GM18517 (cell line): Measurements from ENCODE around the gene KLHDC4.
"Not testable (repeated sequence)": the region's sequence is repeated elsewhere in the genome, so short reads cannot be mapped to it uniquely, and the experiment has no call there.

ENCODE experiments used
- ATAC-seq: cut with Tn5 transposase; IDR thresholded peaks from one replicate; pipeline ENCODE4 v1.9.1; 2021; ENCODE audit warnings: mild to moderate bottlenecking, moderate library complexity; ENCODE audit not compliant: unreplicated experiment

The KLHDC4 gene

DNA sequence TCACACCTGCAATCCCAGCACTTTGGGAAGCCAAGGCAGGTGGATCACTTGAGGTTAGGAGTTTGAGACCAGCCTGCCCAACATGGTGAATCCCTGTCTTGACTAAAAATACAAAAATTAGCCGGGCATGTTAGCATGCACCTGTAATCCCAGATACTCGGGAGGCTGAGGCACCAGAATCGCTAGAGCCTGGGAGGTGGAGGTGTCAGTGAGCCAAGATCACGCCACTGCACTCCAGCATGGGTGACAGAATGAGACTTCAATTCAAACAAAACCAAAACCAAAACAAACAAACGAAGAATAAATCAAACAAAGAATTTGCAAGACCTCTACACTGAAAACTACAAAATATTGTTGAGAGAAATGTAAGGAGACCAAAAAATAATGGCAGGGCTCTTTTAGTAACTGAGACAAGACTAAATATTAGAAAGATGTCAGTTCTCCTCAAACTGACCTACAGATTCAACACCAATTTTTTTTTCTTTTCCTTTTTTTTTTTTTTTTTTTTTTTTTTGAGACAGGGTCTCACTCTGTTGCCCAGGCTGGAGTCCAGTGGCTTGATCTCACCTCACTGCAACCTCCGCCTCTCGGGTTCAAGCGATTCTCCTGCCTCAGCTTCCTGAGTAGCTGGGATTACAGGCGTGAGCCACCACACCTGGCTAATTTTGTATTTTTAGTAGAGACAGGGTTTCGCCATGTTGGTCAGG lies 23.1 kb upstream of the KLHDC4 start:
- not testable (repeated sequence) for ATAC-seq

DNA sequence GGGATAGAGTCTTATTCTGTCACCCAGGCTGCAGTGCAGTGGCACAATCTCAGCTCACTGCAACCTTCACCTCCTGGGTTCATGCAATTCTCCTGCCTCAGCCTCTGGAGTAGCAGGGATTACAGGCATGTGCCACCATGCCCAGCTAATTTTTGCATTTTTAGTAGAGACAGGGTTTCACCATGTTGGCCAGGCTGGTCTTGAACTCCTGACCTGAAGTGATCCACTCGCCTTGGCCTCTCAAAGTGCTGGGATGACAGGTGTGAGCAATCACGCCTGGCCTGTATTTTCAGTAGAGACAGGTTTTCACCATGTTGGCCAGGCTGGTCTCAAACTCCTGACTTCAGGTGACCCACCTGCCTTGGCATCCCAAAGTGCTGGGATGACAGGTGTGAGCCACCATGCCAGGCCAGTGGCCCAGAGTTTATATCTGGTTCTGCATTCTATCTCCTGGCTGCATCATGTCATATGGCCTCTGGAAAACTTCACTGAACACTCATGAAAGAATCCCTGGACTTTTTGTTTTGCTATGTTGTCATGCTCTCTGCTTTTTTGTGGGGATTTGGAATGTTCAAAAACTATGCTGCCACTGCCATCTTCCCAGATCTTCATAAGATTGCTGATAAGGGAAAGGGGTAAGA lies 21.8 kb upstream of the KLHDC4 start:
- not testable (repeated sequence) for ATAC-seq

DNA sequence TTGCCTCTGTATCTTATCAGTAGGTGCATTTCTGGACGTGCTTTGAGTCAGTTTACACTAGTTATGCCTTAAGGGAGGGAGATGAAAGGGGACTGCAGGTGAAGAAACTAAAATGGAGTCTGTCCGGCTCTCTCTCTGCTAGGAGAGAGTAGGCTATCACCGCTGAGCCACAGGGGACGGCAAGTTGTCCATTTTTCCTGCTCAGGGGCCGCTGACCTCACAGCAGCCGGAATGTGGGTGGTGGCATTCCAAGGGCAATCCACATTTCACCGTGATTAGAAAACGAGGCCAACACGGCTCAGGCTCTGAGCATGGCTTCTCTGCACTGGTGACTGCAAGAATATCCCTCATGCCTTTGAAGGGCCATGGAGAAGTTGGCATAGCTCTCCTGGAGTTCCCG lies 19.0 kb upstream of the KLHDC4 start:
- ATAC-seq = no peak

DNA sequence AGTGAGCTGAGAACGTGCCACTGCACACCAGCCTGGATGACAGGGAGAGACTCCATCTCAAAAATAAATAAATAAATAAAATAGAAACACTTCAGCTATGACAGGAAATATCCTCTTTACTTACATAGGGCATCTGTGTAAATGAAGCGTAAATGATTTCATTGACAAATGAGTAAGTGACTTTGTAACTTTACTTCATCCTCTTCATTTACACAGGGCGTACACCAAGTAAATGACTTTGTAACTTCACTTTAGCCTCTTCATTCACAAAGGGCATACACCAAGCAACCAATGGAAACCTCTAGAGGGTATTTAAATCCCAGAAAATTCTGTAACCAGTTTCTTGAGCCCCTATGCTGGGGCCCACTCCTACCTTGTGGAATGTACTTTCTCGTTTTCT lies 16.2 kb upstream of the KLHDC4 start:
- ATAC-seq = no peak

DNA sequence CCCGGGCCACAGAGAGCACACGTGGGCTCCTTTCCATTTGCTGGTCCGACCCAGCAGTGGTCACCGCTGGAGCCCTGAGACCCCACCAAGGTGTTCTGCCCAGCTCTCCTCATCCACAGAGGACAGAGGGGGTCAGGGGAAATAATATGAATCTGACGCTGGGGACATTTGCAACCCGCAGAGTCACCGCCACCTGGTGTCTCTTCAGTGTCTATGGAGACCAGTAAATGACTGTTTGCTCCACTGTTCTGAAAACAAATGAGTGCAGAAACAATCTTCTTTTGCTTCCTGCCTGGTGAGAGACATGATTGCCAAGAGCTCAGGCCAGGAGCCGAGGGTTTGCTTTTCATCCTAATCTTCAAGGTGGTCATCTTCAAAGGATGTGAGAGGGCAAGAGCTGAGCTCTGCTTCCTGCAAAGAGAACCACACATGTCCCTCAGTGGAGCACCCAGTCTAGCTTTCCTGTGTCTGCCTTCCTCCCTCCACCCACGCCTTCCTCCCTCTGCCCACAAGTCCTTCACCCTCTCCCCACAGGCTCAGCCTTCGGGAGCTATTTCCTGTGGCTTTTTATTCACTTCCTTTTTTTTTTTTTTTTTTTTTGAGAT lies 14.7 kb upstream of the KLHDC4 start:
- ATAC-seq = no peak

DNA sequence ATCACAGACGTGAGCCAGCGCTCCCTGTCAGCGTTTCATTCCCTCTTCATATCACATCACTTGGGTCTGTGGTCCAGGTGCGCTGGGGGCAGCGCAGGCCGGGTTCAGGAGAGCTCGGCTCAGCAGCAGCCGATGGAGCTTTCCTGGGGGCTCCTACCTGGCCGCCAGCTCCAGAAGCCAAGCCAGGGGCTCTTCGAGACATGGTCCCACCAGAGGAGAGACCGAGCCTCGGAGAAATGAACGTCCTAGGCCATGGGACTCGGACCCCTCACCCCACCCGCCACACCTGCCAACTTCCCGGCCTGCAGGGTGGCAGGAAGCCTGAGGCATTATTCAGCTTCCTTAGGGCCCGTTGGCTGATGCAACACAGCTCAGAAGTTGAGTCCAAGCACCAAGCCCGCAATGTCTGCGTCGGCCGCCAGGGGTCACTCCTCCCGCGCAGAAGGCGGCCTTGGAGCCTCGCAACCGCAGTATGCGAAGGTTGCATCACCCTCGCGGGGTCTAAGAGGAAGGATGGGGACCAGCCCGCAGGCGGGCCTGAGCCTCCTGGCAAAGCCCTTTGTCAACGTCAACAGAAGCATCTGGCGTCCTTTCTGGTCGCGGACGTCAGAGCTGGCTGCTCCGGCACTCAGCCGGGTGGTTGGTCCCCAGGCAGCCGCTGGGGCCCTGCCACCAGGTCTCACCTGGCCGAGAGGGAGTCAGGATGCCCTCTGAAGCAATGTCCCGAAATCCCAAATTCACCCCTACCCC lies 13.2 kb upstream of the KLHDC4 start:
- ATAC-seq = peak; percentile 56

DNA sequence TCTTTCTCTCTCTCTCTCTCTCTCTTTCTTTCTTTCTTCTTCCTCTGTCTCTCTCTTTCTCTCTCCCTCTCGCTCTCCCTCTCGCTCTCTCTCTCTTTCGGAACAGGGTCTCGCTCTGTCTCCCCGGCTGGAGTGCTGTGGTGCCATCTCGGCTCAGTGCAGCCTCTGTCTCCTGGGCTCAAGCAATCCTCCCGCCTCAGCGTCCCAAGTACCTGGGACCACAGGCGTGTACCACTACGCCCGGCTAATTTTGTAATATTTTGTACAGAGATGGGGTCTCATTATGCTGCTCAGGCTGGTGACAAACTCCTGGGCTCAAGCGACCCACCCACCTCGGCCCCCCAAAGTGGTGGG lies 12.7 kb upstream of the KLHDC4 start:
- ATAC-seq = no peak

DNA sequence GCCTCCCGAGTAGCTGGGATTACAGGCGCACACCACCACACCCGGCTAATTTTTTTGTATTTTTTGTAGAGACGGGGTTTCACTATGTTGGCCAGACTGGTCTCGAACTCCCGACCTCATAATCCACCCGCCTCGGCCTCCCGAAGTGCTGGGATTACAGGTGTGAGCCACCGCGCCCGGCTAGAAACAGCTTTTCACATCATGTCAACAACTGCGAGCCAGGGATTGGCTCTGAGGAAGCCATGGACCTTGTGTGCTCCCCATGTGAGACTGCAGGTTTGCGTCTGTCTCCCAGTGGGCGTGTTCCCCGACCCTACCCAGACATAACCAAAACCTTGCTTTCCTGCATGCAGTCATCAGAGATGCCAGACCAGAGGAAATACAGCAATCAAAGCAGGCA lies 8.1 kb upstream of the KLHDC4 start:
- ATAC-seq = not testable (repeated sequence)

DNA sequence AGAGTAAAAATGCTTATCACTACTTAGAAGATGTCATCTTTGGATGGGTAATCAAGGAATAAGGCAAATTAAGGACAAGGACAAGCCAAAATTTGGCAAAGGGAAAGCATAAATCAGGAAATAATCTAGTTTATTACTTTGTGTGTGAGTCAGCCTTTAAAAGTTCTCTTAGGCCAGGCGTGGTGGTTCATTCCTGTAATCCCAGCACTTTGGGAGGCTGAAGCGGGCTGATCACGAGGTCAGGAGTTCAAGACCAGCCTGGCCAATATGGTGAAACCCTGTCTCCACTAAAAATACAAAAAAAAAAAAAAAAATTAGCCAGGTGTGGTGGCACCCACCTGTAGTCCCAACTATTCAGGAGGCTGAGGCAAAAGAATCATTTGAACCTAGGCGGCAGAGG lies 1.7 kb upstream of the KLHDC4 start:
- not testable (repeated sequence) for ATAC-seq

DNA sequence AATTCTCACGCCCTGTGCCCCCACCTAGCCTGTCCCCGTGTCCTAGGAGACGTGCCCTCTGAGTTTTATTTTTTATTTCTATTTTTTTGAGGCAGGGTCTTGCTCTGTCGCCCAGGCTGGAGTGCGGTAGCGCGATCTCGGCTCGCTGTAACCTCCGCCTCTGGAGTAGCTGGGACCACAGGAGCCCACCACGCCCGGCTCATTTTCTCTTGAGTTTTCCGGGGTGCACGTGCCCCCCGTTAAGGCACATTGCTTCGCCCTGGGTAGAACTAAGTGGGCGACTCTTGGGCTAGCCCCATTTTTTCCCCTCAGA lies 655 bp upstream of the KLHDC4 start:
- no peak for ATAC-seq

DNA sequence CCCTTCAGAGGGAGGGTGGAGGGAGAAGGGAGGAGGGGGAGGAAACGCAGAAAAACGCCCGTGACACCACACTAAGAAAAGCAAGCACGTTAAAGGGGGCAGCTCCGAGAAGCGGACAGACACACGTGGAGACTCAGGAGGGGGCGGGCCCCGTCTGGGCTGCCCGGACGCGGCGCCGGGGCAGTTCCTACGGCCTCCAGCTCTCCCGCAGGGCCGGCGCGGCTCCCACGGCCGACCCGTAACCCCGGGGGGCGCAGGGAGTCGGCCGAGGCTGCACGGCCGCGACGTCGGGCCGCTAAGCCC lies 362 bp downstream of the KLHDC4 start:
- ATAC-seq = peak; percentile 25

DNA sequence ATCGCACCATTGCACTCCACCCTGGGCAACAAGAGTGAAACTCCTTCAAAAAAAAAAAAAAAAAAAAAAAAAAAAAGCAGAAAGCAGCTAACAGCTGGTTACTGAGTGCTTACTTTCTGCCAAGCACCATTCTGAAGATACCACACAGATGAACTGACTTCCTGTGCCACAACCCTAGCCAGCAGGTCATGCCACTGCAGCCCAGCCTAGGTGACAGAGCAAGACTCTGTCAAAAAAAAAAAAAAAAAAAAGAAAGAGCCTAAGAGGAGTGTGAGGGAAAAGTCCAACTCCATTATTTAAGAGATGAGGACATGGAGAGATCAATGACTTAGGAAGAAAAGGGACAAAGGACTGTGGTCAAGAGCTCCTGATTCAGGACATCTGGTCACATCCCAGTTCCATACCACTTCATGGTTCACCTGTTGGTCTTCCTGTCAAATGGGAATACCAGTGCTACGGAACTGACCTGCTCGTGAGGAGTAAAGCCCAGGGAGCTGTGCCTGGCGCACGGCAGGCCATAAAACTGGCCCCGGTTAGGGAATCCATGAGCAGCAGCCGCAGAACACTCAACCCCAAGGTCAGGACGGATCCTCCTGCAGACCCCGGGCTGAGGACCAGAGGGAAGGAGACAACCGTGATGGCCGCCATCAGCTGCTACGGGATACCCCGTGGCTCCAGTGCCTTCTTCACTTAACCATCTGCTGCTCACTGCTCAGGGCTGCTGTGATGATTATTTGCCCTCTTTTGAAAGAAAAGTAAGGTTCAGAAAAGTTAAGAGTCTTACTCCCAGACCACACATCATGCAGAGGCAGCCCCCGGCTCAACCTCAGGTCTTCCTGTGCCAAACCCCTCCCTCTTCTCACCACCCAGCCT lies 950 bp downstream of the KLHDC4 start:
- ATAC-seq = no peak

DNA sequence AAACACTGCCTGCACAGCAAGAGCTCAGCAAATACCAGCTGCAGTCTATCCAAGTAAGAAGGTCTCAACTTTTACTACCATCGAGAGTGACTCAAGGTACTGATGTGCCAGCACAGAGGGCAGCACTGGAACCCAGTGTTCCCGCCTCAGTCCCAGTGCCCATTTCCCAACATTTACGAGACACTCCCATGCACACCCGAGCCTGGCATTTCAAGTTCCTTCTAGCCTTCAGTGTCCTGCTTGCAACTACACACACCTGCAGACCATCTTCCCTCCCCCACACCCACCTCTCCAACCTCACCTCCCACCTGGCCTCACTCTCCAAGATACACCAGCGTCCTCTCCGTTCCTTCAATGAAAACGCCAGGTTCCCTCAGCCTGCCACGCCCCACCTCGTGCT lies 3.2 kb downstream of the KLHDC4 start:
- ATAC-seq = no peak

DNA sequence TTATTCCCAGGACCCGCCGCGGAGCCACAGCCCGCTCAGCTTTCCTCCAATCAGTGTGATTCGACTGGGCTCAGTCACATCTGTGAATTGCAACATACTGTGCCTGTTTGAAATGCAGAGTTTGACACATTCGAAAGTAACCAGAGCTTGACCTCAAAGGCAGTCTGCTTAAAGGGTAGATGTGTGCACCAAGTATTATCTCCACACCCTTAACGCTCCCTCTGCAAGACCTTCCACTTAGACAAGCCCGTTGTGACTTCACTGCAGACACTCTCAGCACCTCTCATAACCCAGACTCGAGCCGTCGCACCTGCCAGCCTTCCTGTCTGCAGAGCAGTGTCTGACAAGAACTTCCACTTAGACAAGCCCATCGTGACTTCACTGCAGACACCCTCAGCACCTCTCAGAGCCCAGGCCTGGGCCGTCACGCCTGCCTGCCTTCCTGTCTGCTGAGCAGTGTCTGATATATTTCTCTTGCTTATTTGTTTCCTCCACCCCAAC lies 3.7 kb downstream of the KLHDC4 start:
- no peak for ATAC-seq

DNA sequence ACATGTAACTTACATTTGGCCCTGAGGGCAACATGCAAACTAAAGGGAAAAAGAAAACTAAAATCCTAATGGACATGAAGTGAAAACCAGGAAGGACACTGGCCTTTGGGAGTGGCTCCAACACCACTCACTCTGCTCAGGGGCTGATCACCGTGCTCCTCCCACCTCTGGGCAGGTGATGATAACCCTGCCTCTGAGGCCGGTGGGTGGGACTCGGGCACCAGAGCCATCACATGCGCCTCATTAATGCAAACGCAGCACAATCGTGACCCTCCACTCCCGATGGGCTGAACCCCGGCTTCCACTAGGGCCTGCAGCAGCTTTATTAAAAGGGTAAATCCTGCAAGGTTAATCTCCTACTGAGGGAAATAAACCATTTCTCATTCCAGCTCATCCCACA lies 4.7 kb downstream of the KLHDC4 start:
- no peak for ATAC-seq

DNA sequence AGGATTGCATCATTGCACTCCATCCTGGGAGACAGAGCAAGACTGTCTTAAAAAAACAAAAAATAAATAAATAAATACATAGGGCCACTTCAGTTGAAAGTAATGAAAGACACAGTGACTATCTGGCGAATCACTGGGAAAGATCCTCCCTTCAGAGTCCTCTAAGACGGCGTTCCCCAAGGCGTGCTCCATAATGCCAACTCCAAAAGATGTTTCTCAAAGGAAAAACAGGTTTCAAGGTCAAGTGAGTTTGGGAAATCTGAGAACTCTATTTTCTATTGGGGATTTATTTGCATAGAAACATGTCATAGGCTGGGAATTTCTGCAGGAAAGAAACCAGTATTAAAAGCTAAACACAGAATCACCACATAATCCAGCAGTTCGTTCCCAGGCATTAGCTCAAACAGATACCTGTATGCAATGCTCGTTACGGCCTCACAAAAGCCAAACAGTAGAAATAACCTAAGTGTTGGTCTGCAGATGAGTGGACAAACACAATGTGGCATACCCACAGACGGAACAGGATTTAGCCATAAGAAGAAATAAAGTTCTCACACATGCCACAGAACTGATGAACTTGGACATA lies 7.9 kb downstream of the KLHDC4 start:
- ATAC-seq = no peak

DNA sequence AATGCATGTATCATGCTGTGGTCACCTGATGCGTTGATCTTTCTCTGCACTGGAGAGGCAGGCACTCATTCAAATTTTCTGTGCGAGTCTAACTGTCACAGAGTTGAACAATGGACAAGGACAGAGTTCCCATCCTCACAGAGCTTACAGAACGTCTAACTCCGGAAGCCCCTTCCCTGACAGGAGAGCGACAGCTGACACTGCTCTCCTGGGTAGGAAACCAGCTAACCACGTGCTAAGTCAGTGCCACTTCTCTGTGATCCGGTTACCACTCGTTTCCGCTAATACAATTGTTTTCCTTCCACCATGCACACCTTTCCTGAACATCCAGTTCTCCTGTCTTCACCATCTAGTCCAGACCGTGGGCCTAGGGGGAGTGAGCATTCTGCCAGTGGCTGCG lies 11.3 kb downstream of the KLHDC4 start:
- ATAC-seq = no peak

DNA sequence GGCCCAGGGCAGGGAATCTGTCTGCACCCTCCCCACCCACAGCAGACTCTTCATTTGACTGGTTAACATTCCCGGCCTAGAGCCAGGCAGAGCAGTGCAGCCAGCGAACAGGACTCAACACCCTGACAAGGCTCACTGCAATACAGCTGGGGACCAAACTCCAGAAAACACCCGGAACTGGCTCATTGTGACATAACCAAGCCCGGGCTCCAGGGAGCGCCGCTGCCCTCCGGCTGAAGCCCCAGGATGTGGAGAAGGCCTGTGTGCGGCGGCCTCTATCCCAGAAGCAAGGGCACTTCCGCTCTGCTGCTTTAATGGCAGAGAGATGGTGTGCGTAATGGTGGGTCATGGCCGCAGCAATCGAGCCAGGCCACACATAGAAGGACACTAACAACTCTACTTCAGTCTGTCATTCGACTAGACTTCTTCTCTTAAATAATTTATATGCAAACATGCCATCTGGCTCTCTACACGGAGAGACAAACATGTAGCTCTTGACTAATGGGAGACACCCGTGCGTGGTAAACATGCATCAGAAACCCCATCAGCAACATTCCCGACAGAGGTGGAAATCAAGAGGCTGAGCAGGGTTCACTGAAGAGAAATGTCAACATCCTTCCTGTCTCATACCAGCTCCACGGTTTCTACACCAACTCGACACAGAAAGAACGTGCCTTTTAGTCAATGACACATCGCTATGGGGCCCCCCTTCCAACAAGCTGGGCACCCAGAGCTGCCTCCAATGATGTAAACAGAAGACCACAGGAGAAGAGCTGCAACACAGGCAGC lies 18.0 kb downstream of the KLHDC4 start:
- ATAC-seq = no peak

DNA sequence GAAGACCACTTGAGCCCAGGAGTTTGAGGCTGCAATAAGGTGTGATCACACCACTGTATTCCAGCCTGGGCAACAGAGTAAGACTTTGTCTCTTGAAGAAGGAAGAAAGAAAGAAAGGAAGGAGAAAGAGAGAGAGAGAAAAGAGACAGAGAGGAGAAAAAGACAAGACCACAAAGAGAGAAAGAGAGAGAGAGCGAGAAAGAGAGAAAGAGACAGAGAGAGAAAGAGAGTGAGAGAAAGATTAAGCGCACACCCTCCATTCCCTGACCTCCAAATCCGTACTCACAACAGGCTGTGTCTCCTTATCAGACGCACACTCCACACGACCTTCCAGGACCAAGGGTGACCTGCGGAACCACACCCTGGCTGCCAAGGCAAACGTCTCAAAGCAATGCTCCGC lies 19.6 kb downstream of the KLHDC4 start:
- ATAC-seq = no peak
